Astrocyte of the spinal cord (primary cell): ENCODE results near the gene RENBP.
A peak's percentile ranks its signal among the peaks of the same experiment; 100 is the strongest.

Experiments used
- DNase-seq: peaks from one replicate; pipeline ENCODE4 v3.0.0; 2011; ENCODE audit warnings: low read depth, low spot score
- H3K4me3 ChIP-seq: 2 replicates; pipeline ENCODE4 v1.5.1; 2011; ENCODE audit warnings: low read depth, mild to moderate bottlenecking, low read length, moderate library complexity
- CTCF ChIP-seq: IDR thresholded peaks from 2 replicates; pipeline ENCODE4 v1.5.1; 2012; ENCODE audit warnings: low read depth, mild to moderate bottlenecking, low read length, inconsistent platforms
- in situ Hi-C: cut with HindIII; loops from 2 replicates; pipeline ENCODE4 v1.10.0; 2017; ENCODE audit warnings: low sequenced_read_pairs

RENBP gene

GRCh38 chrX:153951683-153952372 is 7.4 kb upstream of the RENBP start:
- TF ChIP-seq CTCF, result no peak
- DNase-seq, result no peak
- H3K4me3 ChIP-seq, result no peak overlapping the region
- in situ Hi-C loops, result no loop called here

- H3K4me3 ChIP-seq, result no peak overlapping the region
- TF ChIP-seq CTCF, result no peak
- no peak for DNase-seq
- in situ Hi-C loops, result no loop called here
Observed at GRCh38 chrX:153950127-153950526, 5.7 kb upstream of the RENBP start.

GRCh38 chrX:153948847-153949805 is 4.7 kb upstream of the RENBP start:
- no peak for DNase-seq

GRCh38 chrX:153948002-153948466 is 3.6 kb upstream of the RENBP start:
- in situ Hi-C loops, result no loop called here
- no peak for DNase-seq
- TF ChIP-seq CTCF, result no peak
- H3K4me3 ChIP-seq, result no peak overlapping the region

More at GRCh38 chrX:153948847-153949805, 4.7 kb upstream of the RENBP start:
- no peak overlapping the region for H3K4me3 ChIP-seq
- TF ChIP-seq CTCF, result no peak
- in situ Hi-C loops, result no loop called here

- peak; percentile 79 for DNase-seq
- in situ Hi-C loops, result no loop called here
- no peak overlapping the region for H3K4me3 ChIP-seq
- peak; percentile 91 for TF ChIP-seq CTCF
Observed at GRCh38 chrX:153947009-153947769, 2.7 kb upstream of the RENBP start.
